H9 (cell line): Measurements from ENCODE around the gene KDM1B. TPM values are rescaled to one million over a fixed set of nuclear protein-coding genes. Genes with fewer than 3 reads are reported as not detected.

Experiments used
- DNase-seq: peaks from one replicate; pipeline ENCODE4 v3.0.0-alpha.2; 2017
- H2AFZ ChIP-seq: one replicate; pipeline ENCODE4 v1.6.1; 2013; ENCODE audit warnings: mild to moderate bottlenecking, low read length, control low read depth, moderate library complexity
- H2AK5ac ChIP-seq: 2 replicates; pipeline ENCODE4 v1.6.1; 2013; ENCODE audit warnings: low read length, control low read depth, mixed read lengths; ENCODE audit not compliant: insufficient read length
- H2BK120ac ChIP-seq: one replicate; pipeline ENCODE4 v1.6.1; 2013; ENCODE audit warnings: low read depth, mild to moderate bottlenecking, low read length, control low read depth, inconsistent platforms; ENCODE audit not compliant: poor library complexity, severe bottlenecking
- H2BK12ac ChIP-seq: 2 replicates; pipeline ENCODE4 v1.6.1; 2013; ENCODE audit warnings: low read length, control low read depth, mixed read lengths, low read depth; ENCODE audit not compliant: insufficient read length
- H2BK15ac ChIP-seq: 2 replicates; pipeline ENCODE4 v1.6.1; 2013; ENCODE audit warnings: low read depth, low read length, control low read depth
- H2BK20ac ChIP-seq: one replicate; pipeline ENCODE4 v1.6.1; 2013; ENCODE audit warnings: low read depth, mild to moderate bottlenecking, low read length, control low read depth, inconsistent platforms; ENCODE audit not compliant: poor library complexity, severe bottlenecking
- H2BK5ac ChIP-seq: 2 replicates; pipeline ENCODE4 v1.6.1; 2013; ENCODE audit warnings: low read length, control low read depth, mixed read lengths; ENCODE audit not compliant: insufficient read length
- H3K14ac ChIP-seq: 2 replicates; pipeline ENCODE4 v1.6.1; 2013; ENCODE audit warnings: low read length, control low read depth; ENCODE audit not compliant: insufficient read depth
- H3K18ac ChIP-seq: 2 replicates; pipeline ENCODE4 v1.6.1; 2013; ENCODE audit warnings: low read depth, mild to moderate bottlenecking, mixed read lengths, low read length, control low read depth; ENCODE audit not compliant: insufficient read length
- H3K23ac ChIP-seq: 2 replicates; pipeline ENCODE4 v1.6.1; 2013; ENCODE audit warnings: low read length, control low read depth, mixed read lengths, low read depth; ENCODE audit not compliant: insufficient read length
- H3K23me2 ChIP-seq: 2 replicates; pipeline ENCODE4 v1.6.1; 2013; ENCODE audit warnings: low read depth, mild to moderate bottlenecking, mixed read lengths, low read length, control low read depth; ENCODE audit not compliant: insufficient read length, poor library complexity, severe bottlenecking
- H3K27ac ChIP-seq: 2 replicates; pipeline ENCODE4 v1.5.1; 2013; ENCODE audit warnings: low read length, control low read depth, mixed read lengths, low read depth; ENCODE audit not compliant: insufficient read length
- H3K27me3 ChIP-seq: 2 replicates; pipeline ENCODE4 v1.6.1; 2013; ENCODE audit warnings: low read length, control low read depth, inconsistent platforms; ENCODE audit not compliant: insufficient read depth
- H3K4ac ChIP-seq: 2 replicates; pipeline ENCODE4 v1.6.1; 2013; ENCODE audit warnings: low read depth, mild to moderate bottlenecking, control low read depth, inconsistent platforms, low read length, moderate library complexity
- H3K4me1 ChIP-seq: 2 replicates; pipeline ENCODE4 v1.6.1; 2013; ENCODE audit warnings: low read length, control low read depth, inconsistent platforms; ENCODE audit not compliant: insufficient read depth
- H3K4me2 ChIP-seq: 2 replicates; pipeline ENCODE4 v1.6.1; 2013; ENCODE audit warnings: low read length, control low read depth, mixed read lengths; ENCODE audit not compliant: insufficient read length, insufficient read depth
- H3K56ac ChIP-seq: 2 replicates; pipeline ENCODE4 v1.6.1; 2013; ENCODE audit warnings: low read depth, mild to moderate bottlenecking, mixed read lengths, low read length, control low read depth; ENCODE audit not compliant: insufficient read length
- H3K79me1 ChIP-seq: 2 replicates; pipeline ENCODE4 v1.6.1; 2013; ENCODE audit warnings: low read depth, mild to moderate bottlenecking, moderate library complexity, low read length, control low read depth, inconsistent platforms; ENCODE audit not compliant: insufficient read depth, poor library complexity, severe bottlenecking
- H3K79me2 ChIP-seq: 2 replicates; pipeline ENCODE4 v1.6.1; 2013; ENCODE audit warnings: low read length, control low read depth, inconsistent platforms; ENCODE audit not compliant: insufficient read depth
- H3K9ac ChIP-seq: 2 replicates; pipeline ENCODE4 v1.6.1; 2013; ENCODE audit warnings: low read length, control low read depth, mixed read lengths; ENCODE audit not compliant: insufficient read length; ENCODE audit errors: extremely low read depth
- H3K9me3 ChIP-seq: one replicate; pipeline ENCODE4 v1.6.1; 2013; ENCODE audit warnings: low read depth, low read length, inconsistent platforms; ENCODE audit not compliant: control insufficient read depth
- H3T11ph ChIP-seq: one replicate; pipeline ENCODE4 v1.6.1; 2013; ENCODE audit warnings: mild to moderate bottlenecking, low read length, control low read depth, inconsistent platforms
- H4K20me1 ChIP-seq: one replicate; pipeline ENCODE4 v1.6.1; 2013; ENCODE audit not compliant: control insufficient read depth, insufficient read length, insufficient read depth
- H4K5ac ChIP-seq: 2 replicates; pipeline ENCODE4 v1.6.1; 2013; ENCODE audit warnings: low read depth, mild to moderate bottlenecking, mixed read lengths, low read length, control low read depth; ENCODE audit not compliant: insufficient read length
- H4K8ac ChIP-seq: replicated peaks from 2 replicates; pipeline ENCODE4 v1.6.1; 2013; ENCODE audit warnings: low read length, control low read depth, mixed read lengths, low read depth; ENCODE audit not compliant: insufficient read length
- H4K91ac ChIP-seq: 2 replicates; pipeline ENCODE4 v1.6.1; 2013; ENCODE audit warnings: low read depth, mild to moderate bottlenecking, moderate library complexity, mixed read lengths, low read length, control low read depth; ENCODE audit not compliant: insufficient read length
- H3K27ac Mint-ChIP-seq, 3 experiments: 2 replicates in 2 of 3; 3 replicates in 1 of 3; pipeline ENCODE4 v1.8.0; 2020 to 2021; ENCODE audit warnings: mixed read lengths in 3 of 3, mild to moderate bottlenecking in 1 of 3, moderate library complexity in 1 of 3
- H3K27me3 Mint-ChIP-seq: 2 replicates; pipeline ENCODE4 v1.8.0; 2021; ENCODE audit warnings: low read depth, mild to moderate bottlenecking, moderate library complexity, mixed read lengths
- H3K36me3 Mint-ChIP-seq, 3 experiments: 2 replicates in 2 of 3; 3 replicates in 1 of 3; pipeline ENCODE4 v1.8.0; 2020 to 2021; ENCODE audit warnings: low read depth in 3 of 3, mixed read lengths in 3 of 3; ENCODE audit not compliant: insufficient read depth in 1 of 3
- H3K4me1 Mint-ChIP-seq, 2 experiments: 2 replicates each; pipeline ENCODE4 v1.8.0; 2020; ENCODE audit warnings: mixed read lengths in 2 of 2
- H3K4me3 Mint-ChIP-seq, 2 experiments: 2 replicates in 1 of 2; 3 replicates in 1 of 2; pipeline ENCODE4 v1.8.0; 2020 to 2021; ENCODE audit warnings: mild to moderate bottlenecking in 2 of 2, mixed read lengths in 2 of 2, moderate library complexity in 1 of 2
- H3K9me3 Mint-ChIP-seq, 2 experiments: 2 replicates in 1 of 2; 3 replicates in 1 of 2; pipeline ENCODE4 v1.8.0; 2020; ENCODE audit warnings: mild to moderate bottlenecking in 2 of 2, mixed read lengths in 2 of 2, moderate library complexity in 1 of 2
- CTCF ChIP-seq: fragments of 200-600 bp; sonication (generic); conservative IDR thresholded peaks from 3 replicates; pipeline ENCODE4 v1.8.0; 2021; ENCODE audit warnings: antibody characterized with exemption, mild to moderate bottlenecking
- WGBS: extraction: QIAGEN DNeasy Blood & Tissue Kit; methylation state at CpG from one replicate; pipeline ENCODE4 v1.1.7; 2013; ENCODE audit warnings: missing lambda C conversion rate, low lambda C conversion rate, mixed read lengths; ENCODE audit not compliant: insufficient read length; ENCODE audit errors: extremely low coverage; 5-methylcytosine and 5-hydroxymethylcytosine counted together
- total RNA-seq: library from RNA; stranded (reverse); gene quantifications from 2 replicates; pipeline ENCODE4 v1.2.1, GENCODE V29; 2021

Gene KDM1B
- total RNA-seq, 1 experiment from 2014 or later = 5.4 TPM

- H2BK120ac ChIP-seq = no peak overlapping the region
- no peak overlapping the region; a peak in 1 of 5 replicates for H3K4me3 Mint-ChIP-seq
- no peak overlapping the region for H3K27ac ChIP-seq
- H4K91ac ChIP-seq = no peak overlapping the region
- no CpG with 5 or more reads among the region's 6 CpGs for WGBS
- H3K18ac ChIP-seq = no peak overlapping the region
- H3K56ac ChIP-seq = no peak overlapping the region
- no peak for TF ChIP-seq CTCF
- no peak overlapping the region for H2BK15ac ChIP-seq
- H3K27me3 Mint-ChIP-seq = no peaks in the 10 kb centered on the region; the same call in 1 of the 2 replicates
- H3T11ph ChIP-seq = no peak overlapping the region
- H3K27ac Mint-ChIP-seq = peak overlapping the region in 1 of 3 experiments; percentile 74; a peak in 1 of 7 replicates
- no peaks in the 10 kb centered on the region for H3K79me1 ChIP-seq
- no peaks in the 10 kb centered on the region for H3K9me3 Mint-ChIP-seq
- no peak overlapping the region for H2AFZ ChIP-seq
- peaks cover 0 to 6% (median 0%) of the 10 kb centered on the region in 3 experiments; a peak in 1 of 7 replicates for H3K36me3 Mint-ChIP-seq
- peaks cover 2% of the 10 kb centered on the region; the same call in 1 of the 2 replicates for H3K4me1 ChIP-seq
- no peaks in the 10 kb centered on the region for H3K27me3 ChIP-seq
- H3K14ac ChIP-seq = no peak overlapping the region
- H3K4me1 Mint-ChIP-seq = peaks cover 4 to 7% of the 10 kb centered on the region in 2 experiments
- H3K9me3 ChIP-seq = no peaks in the 10 kb centered on the region
- no peak overlapping the region for H2BK5ac ChIP-seq
- no peak overlapping the region for H3K9ac ChIP-seq
- no peak overlapping the region for H3K4ac ChIP-seq
- H2AK5ac ChIP-seq = no peak overlapping the region
- H4K5ac ChIP-seq = no peak overlapping the region
- no peak overlapping the region for H3K23ac ChIP-seq
- H3K4me2 ChIP-seq = no peak overlapping the region
- H3K23me2 ChIP-seq = no peaks in the 10 kb centered on the region
- no peaks in the 10 kb centered on the region for H3K79me2 ChIP-seq
- H2BK12ac ChIP-seq = no peak overlapping the region
- H4K8ac ChIP-seq = no peak overlapping the region
- DNase-seq = no peak
- H4K20me1 ChIP-seq = no peaks in the 10 kb centered on the region
- H2BK20ac ChIP-seq = no peak overlapping the region
These were observed 51.4 kb downstream of the KDM1B start for GRCh38 chr6:18206591-18206990.
